NCI-H82 treated with DMSO at 0.1 percent for 48 hours (cell line): Measurements from ENCODE around the gene LTA.
"Not testable (repeated sequence)": the region's sequence is repeated elsewhere in the genome, so short reads cannot be mapped to it uniquely, and the experiment has no call there.

Experiments used
- DNase-seq: peaks from one replicate; lab custom pipeline; 2025; ENCODE audit not compliant: unreplicated experiment; lab: John Stamatoyannopoulos, UW

LTA gene

GRCh38 chr6:31586008-31586407, 13.9 kb downstream of the LTA start, which contains the start of gene LST1:
Gene LST1, plus strand, starts transcription at chr6:31586277. Its CDS starts 1,023 bp downstream, at chr6:31587300.
- no peak for DNase-seq

- no peak for DNase-seq
Observed at GRCh38 chr6:31586599-31587281, 14.7 kb downstream of the LTA start.

- DNase-seq, result no peak
Observed at GRCh38 chr6:31587791-31588777, 16.0 kb downstream of the LTA start.

- DNase-seq, result no peak
Observed at GRCh38 chr6:31588871-31589650, 17.0 kb downstream of the LTA start.

- DNase-seq, result not testable (repeated sequence)
Observed at GRCh38 chr6:31590691-31591090, 18.6 kb downstream of the LTA start.

GRCh38 chr6:31592396-31592771, 20.3 kb downstream of the LTA start:
- DNase-seq, result no peak

GRCh38 chr6:31597006-31597405, 24.9 kb downstream of the LTA start:
- peak; percentile 27 for DNase-seq

- no peak for DNase-seq
Observed at GRCh38 chr6:31607317-31607716, 35.2 kb downstream of the LTA start.

- DNase-seq, result no peak
Observed at GRCh38 chr6:31609519-31610406, 37.7 kb downstream of the LTA start.

GRCh38 chr6:31610968-31611367, 38.9 kb downstream of the LTA start:
- no peak for DNase-seq

- no peak for DNase-seq
Observed at GRCh38 chr6:31614075-31614619, 42.1 kb downstream of the LTA start.

- DNase-seq, result no peak
Observed at GRCh38 chr6:31614684-31615578, 42.8 kb downstream of the LTA start, which contains the start of gene AIF1. Gene AIF1, plus strand, starts transcription at chr6:31615234. Its CDS starts 96 bp downstream, at chr6:31615330.

GRCh38 chr6:31615748-31616147, 43.7 kb downstream of the LTA start:
- DNase-seq, result no peak

GRCh38 chr6:31617010-31617409, 44.9 kb downstream of the LTA start:
- no peak for DNase-seq

- peak; percentile 98 for DNase-seq
Observed at GRCh38 chr6:31619805-31620585, 47.9 kb downstream of the LTA start.

- peak; percentile 70 for DNase-seq
Observed at GRCh38 chr6:31620586-31621319, 48.7 kb downstream of the LTA start, which contains the start of gene PRRC2A. Gene PRRC2A, plus strand, starts transcription at chr6:31620715. Its CDS starts 2,075 bp downstream, at chr6:31622790.

- no peak for DNase-seq
Observed at GRCh38 chr6:31621320-31621939, 49.3 kb downstream of the LTA start.
